Activated naive CD4-positive, alpha-beta T cell treated with anti-CD3 and anti-CD28 coated beads, Interleukin-2, amount 50 U/mL, for 16 hours (primary cell): ENCODE data around the gene TNKS1BP1.
"Not testable (repeated sequence)": the region's sequence is repeated elsewhere in the genome, so short reads cannot be mapped to it uniquely, and the experiment has no call there.

ENCODE experiments used
- DNase-seq: peaks from one replicate; pipeline ENCODE4 v3.0.0-alpha.2; 2020

TNKS1BP1 gene

DNA sequence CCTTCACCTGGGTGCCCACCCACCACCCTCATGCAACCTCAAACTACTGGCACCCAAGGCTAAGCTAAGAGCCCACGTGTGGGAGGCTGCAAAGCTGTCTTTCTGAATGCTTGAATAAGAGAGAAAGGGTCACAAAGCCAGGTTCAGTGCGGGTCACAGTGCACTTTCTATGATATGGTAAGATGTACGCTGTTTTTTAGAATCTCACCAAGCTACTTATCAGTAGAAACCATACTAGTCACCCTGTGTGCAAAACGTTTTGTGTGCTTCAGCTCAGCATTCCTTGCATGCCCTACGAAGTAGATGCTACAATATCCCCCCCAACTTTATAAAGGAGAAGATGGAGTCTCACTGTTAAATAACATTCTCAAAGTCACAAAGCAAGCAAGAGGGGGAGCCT is 28.3 kb upstream of the TNKS1BP1 start:
- no peak for DNase-seq

DNA sequence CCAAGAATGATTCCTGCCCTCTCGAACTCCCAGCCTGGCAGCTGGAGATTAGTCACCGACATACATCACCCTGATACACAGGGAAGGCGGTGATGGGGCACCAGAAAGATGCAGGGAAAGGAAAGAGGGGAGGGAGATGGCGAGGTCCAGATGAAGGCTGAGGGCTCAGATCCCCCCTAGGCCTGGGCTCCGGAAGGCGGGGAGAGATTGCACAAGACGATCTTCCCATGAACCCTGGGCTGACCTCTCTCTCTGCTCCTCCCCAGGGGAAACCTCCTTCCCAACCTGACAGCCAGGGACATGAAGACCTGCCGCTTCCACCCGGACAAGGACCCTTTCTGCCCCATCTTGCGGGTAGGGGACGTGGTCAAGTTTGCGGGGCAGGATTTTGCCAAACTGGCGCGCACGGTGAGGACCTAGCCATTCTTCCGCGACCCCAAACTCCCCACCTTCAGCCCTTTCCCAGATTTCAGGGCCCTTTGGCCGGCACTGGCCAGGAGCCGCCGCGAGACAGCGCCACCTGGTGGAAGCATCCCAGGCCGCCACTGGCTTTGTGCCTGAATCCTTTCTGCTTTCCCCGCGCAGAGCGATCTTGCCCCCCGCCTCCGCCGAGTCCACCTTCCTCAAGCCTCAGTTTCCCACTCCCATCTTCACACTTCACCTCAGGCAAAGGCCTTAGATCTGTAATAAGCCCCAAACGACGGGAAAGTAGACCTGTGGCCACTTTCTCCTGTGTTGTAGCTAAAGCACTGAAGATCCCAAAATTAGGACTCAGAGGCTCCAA is 24.9 kb upstream of the TNKS1BP1 start:
- DNase-seq, result peak; percentile 65

DNA sequence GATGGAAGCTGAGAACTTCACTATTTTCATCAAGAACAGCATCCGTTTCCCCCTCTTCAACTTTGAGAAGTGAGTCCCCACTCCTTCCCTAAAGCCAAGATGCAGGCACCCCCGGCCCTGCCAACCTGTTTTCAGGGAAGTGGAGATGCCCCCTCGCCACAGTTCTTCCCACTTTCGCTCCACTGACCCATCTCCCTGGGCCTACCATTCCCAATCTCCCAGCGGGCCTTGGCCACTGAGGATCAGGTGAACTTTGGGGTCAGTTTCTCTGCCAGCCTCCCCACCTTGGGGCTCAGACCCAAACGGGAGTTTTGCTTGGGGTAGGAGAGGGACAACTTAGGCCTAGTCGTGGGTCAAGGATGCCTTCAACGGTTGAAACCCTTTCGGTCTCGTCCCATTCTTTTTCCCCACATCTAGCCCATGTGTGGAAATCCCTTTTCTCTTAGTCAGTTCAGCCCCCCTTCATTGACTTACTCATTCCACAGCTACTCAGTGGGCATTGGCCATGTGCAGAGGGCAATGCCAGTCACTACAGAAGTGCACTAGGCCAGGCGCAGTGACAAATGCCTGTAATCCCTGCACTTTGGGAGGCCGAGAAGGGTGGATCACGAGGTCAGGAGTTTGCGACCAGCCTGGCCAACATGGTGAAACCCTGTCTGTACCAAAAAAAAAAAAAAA is 24.0 kb upstream of the TNKS1BP1 start:
- DNase-seq, result no peak

DNA sequence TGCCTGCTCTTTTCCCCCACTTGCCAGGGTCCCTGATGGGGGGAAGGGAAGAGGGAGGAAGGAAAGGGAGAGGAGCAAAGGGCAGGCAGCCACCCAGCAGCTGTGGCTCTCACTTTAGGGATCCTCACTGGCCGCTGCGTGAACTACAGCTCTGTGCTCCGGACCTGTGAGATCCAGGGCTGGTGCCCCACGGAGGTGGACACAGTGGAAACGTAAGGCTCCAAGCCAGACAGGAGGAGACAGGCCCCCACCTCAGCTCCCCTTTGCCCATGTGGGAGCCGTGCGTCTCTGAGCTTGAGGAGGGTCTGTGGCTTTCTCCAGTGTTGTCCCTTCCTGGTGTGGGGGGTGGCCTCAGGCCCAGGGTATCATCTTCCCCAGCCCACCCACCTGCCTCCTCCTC is 23.3 kb upstream of the TNKS1BP1 start:
- DNase-seq, result no peak

DNA sequence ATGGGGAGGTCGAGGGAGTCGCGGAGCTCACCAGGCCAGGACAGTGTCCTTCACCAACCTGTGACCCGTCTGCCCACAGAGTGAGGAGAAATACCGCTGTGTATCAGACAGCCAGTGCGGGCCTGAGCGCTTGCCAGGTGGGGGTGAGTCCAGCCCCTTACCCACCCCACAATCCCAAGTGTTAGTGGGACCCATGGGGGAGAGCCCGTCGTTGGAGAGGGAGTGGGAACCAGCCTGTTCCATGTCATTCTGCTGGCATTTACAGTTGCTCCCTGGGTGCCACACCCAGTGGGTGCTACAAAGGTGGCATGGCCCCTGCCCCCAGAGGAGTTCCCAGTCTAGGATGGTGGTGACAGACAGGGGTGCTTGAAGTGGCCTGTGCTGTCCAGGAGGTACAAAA is 22.6 kb upstream of the TNKS1BP1 start:
- DNase-seq, result no peak

DNA sequence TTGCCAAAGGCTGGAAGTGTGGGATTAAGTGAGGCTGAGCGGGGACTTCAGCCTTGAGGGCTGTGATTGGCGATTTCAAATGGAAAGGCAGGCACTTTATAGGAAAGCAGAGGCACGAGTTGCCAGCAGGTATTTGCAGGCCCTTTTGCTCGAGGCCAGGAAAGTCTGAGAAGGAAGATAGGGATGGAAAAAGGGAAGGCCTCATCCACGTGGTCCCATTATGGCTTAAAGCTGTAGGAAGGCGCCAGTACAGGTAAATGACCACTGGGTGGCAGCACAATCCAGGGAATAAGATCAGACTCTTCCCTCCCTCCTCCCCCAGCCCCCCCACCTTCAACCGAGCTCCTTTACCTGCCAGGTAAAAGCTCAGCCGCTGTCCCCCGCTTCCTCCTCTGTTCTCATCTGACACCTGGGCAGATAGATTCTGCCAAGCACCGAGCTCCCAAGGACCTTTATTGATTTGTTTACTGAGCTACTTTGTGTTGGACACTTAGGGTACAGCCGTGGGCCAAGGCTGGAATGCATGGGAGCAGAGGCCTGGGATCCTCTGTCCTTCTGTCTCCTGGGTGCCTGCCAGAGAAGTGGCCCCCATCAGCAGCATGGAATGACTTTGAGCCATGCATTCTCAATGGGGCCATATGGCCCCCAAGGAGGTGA is 20.9 kb upstream of the TNKS1BP1 start:
- DNase-seq, result peak; percentile 75

DNA sequence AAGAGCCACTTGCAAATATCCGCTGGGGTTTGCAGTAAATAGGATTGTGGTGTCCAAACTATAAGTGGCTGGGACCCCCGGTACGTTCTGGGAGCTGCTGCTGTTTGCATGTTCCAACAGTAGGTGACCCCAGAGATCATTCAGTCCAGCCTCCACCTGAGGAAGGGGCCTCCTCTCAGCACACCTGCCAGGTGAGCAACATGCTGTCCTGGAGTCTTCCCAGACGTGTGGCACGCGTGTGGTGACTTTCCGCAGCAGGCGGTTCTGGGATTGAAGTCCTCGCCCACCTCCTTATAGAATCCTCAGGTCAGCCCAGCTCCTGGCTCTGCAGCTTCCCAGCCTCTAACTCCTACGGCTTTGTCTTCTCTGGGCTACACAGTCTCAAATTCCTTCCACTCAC is 20.1 kb upstream of the TNKS1BP1 start:
- DNase-seq, result no peak

DNA sequence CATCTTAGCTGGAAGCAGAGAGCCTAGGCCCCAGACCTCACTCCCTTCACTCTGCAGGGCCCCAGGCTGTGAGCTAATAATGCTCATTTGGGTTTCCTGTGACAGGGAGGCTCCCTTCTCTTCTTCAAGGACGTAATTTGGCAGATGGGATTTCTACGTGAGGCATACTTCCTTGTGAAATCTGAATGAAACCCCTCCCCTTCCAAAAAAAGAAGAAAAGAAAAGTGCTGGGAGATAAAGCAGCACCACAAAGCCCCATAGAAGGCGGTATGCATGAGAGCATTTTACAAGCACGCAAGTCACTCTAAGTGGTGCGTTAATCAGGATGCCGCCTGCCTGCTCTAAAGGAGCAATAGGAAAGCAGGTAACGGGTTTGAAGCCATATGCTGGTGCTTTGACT is 19.1 kb upstream of the TNKS1BP1 start:
- DNase-seq, result no peak

DNA sequence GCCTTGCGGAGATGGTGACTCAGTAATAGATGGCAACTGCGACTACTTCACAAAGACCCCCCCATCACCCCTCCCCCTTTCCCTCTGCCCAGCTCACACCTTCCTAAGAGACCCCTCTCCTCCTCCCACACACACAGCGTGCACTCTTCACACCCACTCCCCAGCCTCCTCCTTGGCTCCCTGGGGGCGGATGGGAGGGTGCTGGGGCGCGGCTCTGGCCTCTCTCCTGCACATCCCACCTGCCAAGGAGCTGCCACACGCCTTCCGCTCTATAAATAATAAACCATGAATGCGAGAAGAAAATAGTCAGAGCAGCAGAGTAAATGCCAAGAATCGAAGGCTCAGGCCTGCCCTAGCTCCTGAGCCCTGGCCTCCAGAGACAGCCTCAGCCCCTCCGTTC is 17.9 kb upstream of the TNKS1BP1 start:
- no peak for DNase-seq

DNA sequence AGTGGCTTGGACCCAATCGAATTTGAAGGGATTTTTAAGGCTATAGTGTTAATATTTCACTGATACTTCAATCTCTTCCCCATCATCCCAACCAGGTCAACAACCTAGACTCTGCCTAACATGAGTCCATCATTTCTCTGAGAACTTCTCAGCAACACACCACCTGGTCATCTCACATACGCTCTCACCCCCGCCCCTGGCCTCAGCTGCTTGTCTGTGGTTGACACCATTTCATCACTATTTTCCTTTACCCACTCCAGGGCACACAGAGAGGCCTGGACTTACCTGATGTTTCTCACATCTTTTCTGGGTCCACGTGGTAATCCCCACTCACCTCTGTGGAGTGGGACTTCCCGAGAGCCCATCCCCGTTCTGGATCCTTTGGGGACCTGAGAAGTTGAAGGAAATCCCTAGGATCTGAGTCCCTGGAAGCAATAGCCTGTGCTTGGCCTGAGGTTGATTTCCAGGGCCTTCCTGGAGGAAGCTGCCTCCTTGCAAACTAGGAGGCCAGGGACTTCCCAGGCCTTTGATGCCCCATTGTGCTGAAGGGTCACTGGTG is 16.6 kb upstream of the TNKS1BP1 start:
- DNase-seq, result no peak

DNA sequence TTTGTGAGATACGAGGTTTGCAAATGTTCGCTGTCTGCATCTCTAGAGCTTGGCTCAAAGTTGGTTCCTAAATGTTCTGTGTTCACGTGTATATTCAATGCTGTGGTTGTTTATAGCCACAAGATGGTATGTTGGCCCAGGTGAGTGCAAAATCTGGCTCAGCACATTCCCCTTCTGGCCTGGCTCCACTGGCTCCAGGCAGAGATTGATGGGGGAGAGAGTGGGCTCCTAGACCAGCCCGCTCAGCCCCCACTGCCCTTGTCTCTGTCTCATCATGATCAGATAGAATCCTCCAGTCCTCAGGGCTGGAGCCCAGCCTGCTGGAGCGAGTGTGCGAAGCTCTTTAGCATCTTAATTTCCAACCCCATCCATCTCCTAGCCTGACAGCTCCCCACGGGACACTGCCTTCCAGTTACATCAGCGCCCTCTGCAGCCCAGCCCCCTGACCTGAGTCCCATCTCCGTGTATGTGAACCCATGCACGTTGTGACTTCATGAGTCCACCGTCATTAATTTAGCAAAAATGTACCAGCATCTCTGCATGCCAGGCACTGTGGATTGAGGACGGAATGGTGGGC is 15.4 kb upstream of the TNKS1BP1 start:
- DNase-seq, result no peak

DNA sequence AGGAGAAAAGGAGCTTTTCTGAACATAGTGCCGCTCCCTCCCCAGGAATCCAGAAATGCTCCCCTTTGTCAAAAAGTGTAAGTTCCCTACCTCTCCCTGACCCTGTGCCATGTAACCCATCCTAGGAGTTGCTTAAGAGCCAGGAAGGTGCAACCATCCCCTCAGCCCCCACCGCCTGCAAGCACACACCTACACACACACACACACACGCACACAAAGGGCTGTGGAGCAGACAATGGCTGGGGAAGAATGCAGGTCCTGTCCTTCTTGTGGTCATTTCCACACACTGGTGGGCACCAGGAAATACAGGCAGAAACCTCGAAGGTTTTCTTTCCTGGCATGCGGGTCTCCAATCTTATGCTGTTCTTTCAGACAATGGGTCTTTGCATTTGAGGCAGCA is 14.6 kb upstream of the TNKS1BP1 start:
- DNase-seq, result no peak

DNA sequence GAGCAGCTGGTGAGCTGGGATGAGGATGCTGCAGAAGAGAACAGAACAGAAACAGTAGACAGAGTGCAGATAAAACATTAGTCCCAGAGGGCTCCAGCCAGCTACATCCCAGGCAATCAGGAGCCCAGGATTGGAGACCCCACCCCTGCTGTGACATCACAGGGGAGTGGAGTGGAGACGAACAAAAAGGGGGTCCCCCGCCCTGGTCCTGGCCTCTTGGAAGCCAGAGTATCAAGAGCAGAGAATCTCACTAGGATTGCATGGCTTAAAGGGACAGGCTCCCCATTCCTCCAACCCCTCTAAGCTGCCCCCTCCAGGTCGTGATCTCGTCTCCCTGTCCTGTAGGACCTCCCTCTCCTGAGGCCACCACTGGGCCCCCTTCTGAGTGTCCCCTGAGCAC is 13.4 kb upstream of the TNKS1BP1 start, which contains the start of gene P2RX3:
Gene P2RX3 (plus strand): TSS at position 211 of the 400 bp plus-strand sequence. CDS start 199 bp downstream, outside the sequence.
- DNase-seq, result no peak

DNA sequence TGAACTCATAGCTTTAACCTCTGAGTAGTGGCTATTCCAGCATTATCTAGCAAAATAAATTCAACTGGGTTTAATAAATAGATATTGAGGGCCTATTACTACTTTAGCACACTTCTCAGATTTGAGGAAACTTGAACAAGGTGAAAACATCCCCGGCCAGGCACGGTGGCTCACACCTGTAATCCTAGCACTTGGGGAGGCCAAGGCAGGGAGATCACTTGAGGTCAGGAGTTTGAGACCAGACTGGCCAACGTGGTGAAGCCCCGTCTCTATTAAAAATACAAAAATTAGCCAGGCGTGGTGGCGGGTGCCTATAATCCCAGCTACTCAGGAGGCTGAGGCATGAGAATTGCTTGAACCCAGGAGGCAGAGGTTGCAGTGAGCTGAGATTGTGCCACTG is 12.1 kb upstream of the TNKS1BP1 start:
- DNase-seq, result not testable (repeated sequence)

DNA sequence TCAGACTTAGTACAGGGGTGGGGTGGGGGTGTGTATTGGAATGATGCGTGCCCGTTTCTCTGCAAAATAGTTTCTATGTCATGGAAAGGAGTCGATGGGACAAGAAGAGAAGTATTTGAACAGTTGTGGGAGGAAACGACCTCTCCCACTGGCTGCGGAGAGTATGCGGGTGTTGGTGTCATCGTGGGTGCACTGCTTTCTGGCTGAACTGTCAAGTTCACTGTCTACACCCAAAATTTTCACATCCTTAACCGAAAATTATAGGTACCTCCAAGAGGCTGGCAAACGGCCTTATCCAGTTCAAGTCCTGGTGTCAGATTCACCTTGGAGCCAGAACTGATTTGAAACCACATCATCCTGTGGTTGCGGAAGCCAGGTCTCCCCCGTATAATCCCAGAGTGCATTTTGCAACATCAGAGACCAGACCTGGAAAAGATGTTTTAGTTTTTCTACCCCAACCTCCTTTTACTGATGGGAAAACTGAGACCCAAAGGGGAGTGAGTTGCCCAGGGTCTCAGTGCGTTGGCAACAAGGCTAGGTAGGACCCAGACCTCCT is 11.4 kb upstream of the TNKS1BP1 start:
- DNase-seq, result no peak

DNA sequence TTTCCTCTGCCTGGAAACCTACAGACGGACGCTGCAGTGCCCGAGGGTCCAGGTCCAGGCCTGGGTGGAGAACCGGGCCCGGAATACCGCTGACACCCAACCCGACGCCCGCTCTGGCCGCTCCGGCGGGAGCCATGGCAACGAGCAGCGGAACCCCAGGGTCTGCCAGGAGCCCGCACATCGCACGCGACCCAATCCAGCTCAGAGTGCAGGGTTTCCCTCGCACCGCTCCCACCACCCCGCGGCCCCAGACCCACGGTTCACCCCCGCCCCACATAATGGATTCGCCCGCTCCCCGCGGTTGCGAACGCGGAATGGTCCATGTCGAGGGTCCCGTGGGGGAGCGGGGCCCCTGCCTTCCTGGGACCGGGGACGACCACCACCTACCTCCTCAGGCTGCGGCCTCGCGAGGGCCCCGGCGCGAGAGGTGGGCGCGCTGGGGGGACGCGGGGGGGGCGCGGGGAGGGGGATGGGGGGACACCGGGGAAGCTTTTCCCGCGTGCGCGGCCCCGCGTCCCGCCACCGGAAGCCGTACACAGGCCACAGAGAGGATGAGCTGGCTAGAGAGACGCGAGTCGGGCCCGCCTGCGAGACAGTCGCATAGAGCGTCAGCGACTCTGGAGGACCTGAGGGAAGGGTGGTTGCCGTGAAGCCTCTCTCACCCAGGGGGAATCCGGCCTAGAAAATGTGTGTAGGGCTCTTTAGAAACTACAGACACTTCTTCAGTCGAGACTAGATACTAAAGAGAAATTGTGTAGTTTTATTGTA is 10.8 kb upstream of the TNKS1BP1 start, which contains the start of gene SSRP1:
Gene SSRP1 (minus strand): TSS at position 550 of the 768 bp plus-strand sequence. CDS start 771 bp downstream, outside the sequence.
- DNase-seq, result peak; percentile 88

DNA sequence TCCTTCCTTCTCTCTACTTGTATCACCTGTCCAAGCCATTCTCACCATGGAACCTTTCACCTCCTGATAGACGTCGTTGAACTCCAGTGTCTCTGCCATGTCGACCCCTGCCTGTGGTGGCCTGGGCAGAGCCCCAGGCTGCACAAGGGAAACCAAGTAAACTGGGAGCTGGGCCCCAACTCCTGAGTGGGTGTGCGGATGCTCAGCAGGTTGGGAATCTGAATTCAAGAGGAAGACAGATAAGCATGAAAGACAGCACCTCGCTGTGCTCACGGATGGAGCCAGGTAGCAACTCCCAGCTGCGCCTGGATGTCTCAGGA is 10.2 kb upstream of the TNKS1BP1 start:
- DNase-seq, result no peak

DNA sequence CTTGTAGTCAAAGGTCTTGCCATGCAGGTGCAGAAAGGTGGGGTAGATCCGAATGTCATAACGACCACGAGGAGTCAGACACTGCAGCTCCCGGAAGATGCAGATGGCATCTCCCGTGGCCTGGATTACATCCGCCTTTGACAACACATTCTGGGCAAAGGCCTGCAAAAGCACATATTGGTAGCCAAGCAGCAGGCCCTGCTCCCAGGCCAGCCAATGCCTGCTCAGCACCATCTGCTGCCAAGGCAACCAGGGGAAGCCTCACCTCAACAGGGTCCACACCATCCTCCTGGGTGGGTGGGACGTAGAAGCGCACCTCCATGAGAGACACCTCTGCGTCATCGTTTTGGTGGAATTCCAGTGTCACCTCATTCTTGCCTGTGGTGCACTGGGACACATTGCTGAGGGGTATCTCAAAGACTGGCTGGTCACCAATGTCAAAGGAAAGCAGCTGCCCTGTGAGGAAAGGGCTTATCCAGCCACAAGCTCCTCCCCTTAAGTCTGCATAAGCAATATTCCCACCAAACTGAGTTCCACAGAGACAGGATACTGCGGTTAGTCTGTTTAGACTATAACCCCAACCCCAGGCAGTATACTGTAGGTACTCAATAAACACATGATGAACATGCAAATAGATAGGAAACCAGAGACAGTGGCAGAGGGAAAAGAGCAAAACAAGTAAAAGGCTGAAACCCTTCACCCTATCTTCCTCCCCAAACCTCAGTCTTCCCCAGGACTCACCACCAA is 8.1 kb upstream of the TNKS1BP1 start:
- no peak for DNase-seq

DNA sequence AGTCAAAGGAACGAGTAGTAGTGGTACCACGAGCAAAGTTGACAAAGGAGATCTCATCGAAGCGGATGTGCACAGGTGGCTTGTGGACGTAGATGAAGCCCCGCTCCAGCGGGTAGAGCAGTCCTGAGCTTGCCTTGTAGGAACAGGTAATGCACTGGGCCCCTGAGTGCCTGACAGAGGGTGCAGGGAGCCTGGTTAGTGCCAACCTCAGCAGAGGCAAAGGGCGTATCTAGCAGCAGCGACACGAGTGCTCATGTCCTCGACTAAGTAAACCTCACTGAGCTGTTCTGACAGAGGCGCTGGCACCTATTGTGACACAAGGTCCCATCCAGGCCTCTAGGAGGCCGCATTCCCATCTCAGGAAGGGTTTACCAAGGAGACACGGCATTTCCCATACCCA is 7.0 kb upstream of the TNKS1BP1 start:
- no peak for DNase-seq

DNA sequence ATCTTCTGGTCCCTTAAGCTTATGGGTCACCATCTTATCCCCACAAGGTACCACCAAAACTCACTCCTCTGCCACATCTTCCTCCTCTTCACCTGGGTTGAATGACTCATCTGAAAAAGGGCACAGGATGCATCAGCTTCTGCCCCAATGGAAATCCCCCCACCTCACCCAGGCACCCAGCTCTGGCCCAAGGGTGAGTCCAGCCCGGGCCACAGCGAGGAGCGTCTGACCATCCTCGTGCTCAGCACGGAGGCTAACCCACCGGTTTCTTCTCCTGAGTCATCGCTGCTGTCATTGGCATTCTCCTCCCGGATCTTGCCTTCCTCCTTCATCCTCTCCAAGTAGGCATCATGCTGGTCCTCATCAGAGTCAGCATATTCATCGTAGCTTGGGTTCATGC is 5.3 kb upstream of the TNKS1BP1 start:
- no peak for DNase-seq

DNA sequence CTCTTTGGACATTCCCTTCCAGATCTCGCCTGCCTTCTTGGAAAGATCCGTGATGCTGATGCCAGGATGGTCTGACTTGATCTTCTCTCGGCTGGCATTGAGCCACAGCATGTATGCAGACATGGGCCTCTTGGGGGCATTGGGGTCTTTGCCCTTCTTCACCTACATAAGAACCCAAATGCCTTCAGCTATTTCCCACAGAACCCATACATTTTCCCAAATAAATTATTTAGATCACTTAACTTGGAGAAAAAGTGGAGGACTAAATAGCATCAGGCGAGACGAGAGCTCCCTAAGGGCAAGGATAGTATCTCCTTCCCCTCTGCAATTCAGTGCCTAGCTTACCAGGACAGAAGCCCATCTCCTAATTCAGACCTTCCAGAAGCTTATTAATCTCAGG is 3.0 kb upstream of the TNKS1BP1 start:
- DNase-seq, result no peak

DNA sequence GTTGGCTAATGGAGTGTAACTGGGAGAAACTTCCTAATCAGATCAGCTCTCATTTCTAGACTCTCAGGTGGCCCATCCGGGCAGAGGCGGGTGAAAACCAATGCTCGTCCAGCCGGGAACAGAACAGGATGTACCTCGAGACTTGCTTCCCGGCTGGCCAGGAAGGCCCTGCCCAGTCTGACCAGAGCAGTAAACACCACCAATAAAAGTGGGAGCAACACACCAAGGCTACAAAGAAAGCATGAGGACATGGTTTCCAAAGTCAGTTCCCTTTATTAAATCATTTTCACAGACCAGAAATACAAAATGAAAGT is 940 bp upstream of the TNKS1BP1 start:
- no peak for DNase-seq
